OCI-LY7 (cell line): ENCODE data around the gene HERC5. TPM values are rescaled to one million over a fixed set of nuclear protein-coding genes. Genes with fewer than 3 reads are reported as not detected.

ENCODE experiments used
- BruUV-seq: library from RNA; stranded (reverse); fragments of 400-500 nt; replicated peaks from 2 replicates; lab custom pipeline; 2021; lab: Mats Ljungman, UMichigan
- CTCF ChIA-PET: fragments of 300-600 bp; sonication (Branson Sonifier 250); formaldehyde crosslinking; loops from one replicate; lab custom pipeline; 2022; ENCODE audit warnings: antibody characterized with exemption; ENCODE audit not compliant: unreplicated experiment; lab: Charles Lee
- POLR2A ChIA-PET: fragments of 300-600 bp; sonication (Branson Sonifier 250); formaldehyde crosslinking; loops from one replicate; lab custom pipeline; 2022; ENCODE audit warnings: antibody characterized with exemption; lab: Charles Lee
- DNase-seq: peaks from one replicate; pipeline ENCODE4 v3.0.0-alpha.2; 2015; ENCODE audit warnings: low spot score
- H2AFZ ChIP-seq: fragments of 200-600 bp; sonication (generic), shearing (Covaris generic); 2 replicates; pipeline ENCODE4 v1.6.1; 2014; ENCODE audit warnings: mild to moderate bottlenecking, antibody characterized with exemption, low read length, moderate library complexity
- H3K27ac ChIP-seq: fragments of 200-600 bp; sonication (generic); 2 replicates; pipeline ENCODE4 v1.5.1; 2014; ENCODE audit warnings: mixed run types, low read depth, mild to moderate bottlenecking, moderate library complexity, low read length, inconsistent platforms; ENCODE audit not compliant: poor library complexity, severe bottlenecking
- H3K36me3 ChIP-seq: fragments of 200-600 bp; sonication (generic); 2 replicates; pipeline ENCODE4 v1.6.1; 2014; ENCODE audit warnings: mild to moderate bottlenecking, antibody characterized with exemption, low read length, moderate library complexity, mixed read lengths; ENCODE audit not compliant: insufficient read depth
- H3K4me1 ChIP-seq: fragments of 200-600 bp; sonication (generic); 2 replicates; pipeline ENCODE4 v1.5.1; 2014; ENCODE audit warnings: mild to moderate bottlenecking, low read length; ENCODE audit not compliant: insufficient read depth, poor library complexity, severe bottlenecking
- H3K4me2 ChIP-seq: fragments of 200-600 bp; sonication (generic); 2 replicates; pipeline ENCODE4 v1.6.1; 2014; ENCODE audit warnings: mild to moderate bottlenecking, low read length
- H3K4me3 ChIP-seq: fragments of 200-600 bp; sonication (generic); 2 replicates; pipeline ENCODE4 v1.5.1; 2014; ENCODE audit warnings: mild to moderate bottlenecking, low read depth, low read length; ENCODE audit not compliant: poor library complexity, severe bottlenecking
- H3K79me2 ChIP-seq: fragments of 200-600 bp; sonication (generic); 2 replicates; pipeline ENCODE4 v1.6.1; 2016; ENCODE audit warnings: low read depth, mild to moderate bottlenecking, low read length, moderate library complexity, mixed read lengths; ENCODE audit not compliant: insufficient read depth
- H3K9me2 ChIP-seq: fragments of 200-600 bp; sonication (generic); 2 replicates; pipeline ENCODE4 v1.6.1; 2016; ENCODE audit warnings: mild to moderate bottlenecking, low read length, mixed read lengths; ENCODE audit not compliant: insufficient read depth
- H3K9me3 ChIP-seq: fragments of 200-600 bp; sonication (generic); 2 replicates; pipeline ENCODE4 v1.6.1; 2014; ENCODE audit warnings: mild to moderate bottlenecking, mixed run types, low read length, mixed read lengths
- H4K20me1 ChIP-seq: fragments of 200-600 bp; sonication (generic); 2 replicates; pipeline ENCODE4 v1.6.1; 2014; ENCODE audit warnings: mild to moderate bottlenecking, antibody characterized with exemption, low read length, moderate library complexity, mixed read lengths; ENCODE audit not compliant: insufficient read depth
- CTCF ChIP-seq: fragments of 200-600 bp; sonication (generic); conservative IDR thresholded peaks from 2 replicates; pipeline ENCODE4 v1.5.1; 2014; ENCODE audit warnings: mild to moderate bottlenecking, antibody characterized with exemption, low read length, moderate library complexity, mixed read lengths
- EZH2phosphoT487 ChIP-seq: fragments of 200-600 bp; sonication (generic); IDR thresholded peaks from 2 replicates; pipeline ENCODE4 v1.6.1; 2018; ENCODE audit warnings: low read depth, borderline replicate concordance, mild to moderate bottlenecking, mixed run types, antibody characterized with exemption, low read length, moderate library complexity, mixed read lengths
- intact Hi-C: fragments of 100-400 bp; cut with micrococcal nuclease; formaldehyde crosslinking; loops from one replicate; pipeline ENCODE4 v1.10.0; 2022; ENCODE audit not compliant: unreplicated experiment
- total RNA-seq, 2 experiments: library from RNA; depleted of rRNA in 1 of 2; stranded (reverse); fragments of >200 nt in 1 of 2; shearing (Covaris generic) in 1 of 2; gene quantifications; 2 replicates each; pipeline ENCODE4 v1.2.3, GENCODE V29; 2014 to 2022

The HERC5 gene
- total RNA-seq, 2 experiments from 2014 or later = not detected

- TF ChIP-seq CTCF (no peak), EZH2phosphoT487 (no peak)
- CTCF ChIA-PET = no interaction called here
- H3K9me2 ChIP-seq = no peaks in the 10 kb centered on the region
- intact Hi-C loops = no loop called here
- no peak overlapping the region for H3K4me2 ChIP-seq
- H3K4me3 ChIP-seq = no peak overlapping the region
- no peak overlapping the region for H2AFZ ChIP-seq
- H3K9me3 ChIP-seq = no peaks in the 10 kb centered on the region
- H3K27ac ChIP-seq = no peak overlapping the region
- no TSS peak for BruUV-seq
- no peak for DNase-seq
- no peaks in the 10 kb centered on the region for H3K4me1 ChIP-seq
- no peaks in the 10 kb centered on the region for H3K36me3 ChIP-seq
- no peaks in the 10 kb centered on the region for H4K20me1 ChIP-seq
- POLR2A ChIA-PET = no interaction called here
- no peaks in the 10 kb centered on the region for H3K79me2 ChIP-seq
These were observed 13.4 kb upstream of the HERC5 start for GRCh38 chr4:88443486-88443885.

DNA sequence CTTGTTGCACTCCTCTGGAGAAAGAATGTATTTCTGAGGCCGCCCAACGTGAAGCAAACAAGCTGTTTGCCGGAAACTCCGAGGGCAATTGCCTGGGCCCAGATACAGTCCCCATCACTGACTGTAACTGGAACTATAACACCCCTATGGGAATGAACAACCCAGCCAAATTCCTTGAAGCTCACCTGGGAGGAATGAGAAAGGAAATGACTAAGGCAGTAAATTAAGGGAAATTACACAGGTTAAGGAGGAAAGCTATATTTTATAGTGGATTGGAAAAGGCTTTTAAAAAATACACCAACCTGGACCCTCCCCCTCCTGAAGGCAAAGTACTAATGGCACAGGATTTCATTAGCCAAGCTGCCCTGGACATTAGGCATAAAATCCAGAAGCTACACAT, 11.7 kb upstream of the HERC5 start:
- no peak overlapping the region for H3K4me3 ChIP-seq
- H3K4me1 ChIP-seq = no peaks in the 10 kb centered on the region
- H3K27ac ChIP-seq = no peak overlapping the region
- CTCF ChIA-PET = no interaction called here
- H3K4me2 ChIP-seq = no peak overlapping the region
- intact Hi-C loops = no loop called here
- TF ChIP-seq EZH2phosphoT487 (no peak), CTCF (no peak)
- no peaks in the 10 kb centered on the region for H3K79me2 ChIP-seq
- H4K20me1 ChIP-seq = no peaks in the 10 kb centered on the region
- H3K9me3 ChIP-seq = no peaks in the 10 kb centered on the region
- no peak for DNase-seq
- no peaks in the 10 kb centered on the region for H3K9me2 ChIP-seq
- POLR2A ChIA-PET = no interaction called here
- no peaks in the 10 kb centered on the region for H3K36me3 ChIP-seq
- no TSS peak for BruUV-seq
- H2AFZ ChIP-seq = no peak overlapping the region

- Histone ChIP-seq H3K9me3 (no peaks in the 10 kb centered on the region), H3K36me3 (no peaks in the 10 kb centered on the region), H3K9me2 (no peaks in the 10 kb centered on the region), H3K4me3 (no peak overlapping the region), H3K79me2 (no peaks in the 10 kb centered on the region), H3K4me2 (no peak overlapping the region), H2AFZ (no peak overlapping the region), H3K4me1 (no peaks in the 10 kb centered on the region), H3K27ac (no peak overlapping the region), H4K20me1 (no peaks in the 10 kb centered on the region)
- no peak for TF ChIP-seq EZH2phosphoT487
- TF ChIP-seq CTCF = no peak
- POLR2A ChIA-PET = no interaction called here
- intact Hi-C loops = no loop called here
- no TSS peak for BruUV-seq
- no peak for DNase-seq
- CTCF ChIA-PET = no interaction called here
These were observed 10.8 kb upstream of the HERC5 start for GRCh38 chr4:88446124-88446523.
